Measurements from ENCODE around the gene FLT3. TPM values are rescaled to one million over a fixed set of nuclear protein-coding genes. Genes with fewer than 3 reads are reported as not detected.

FLT3 gene
- polyA plus RNA-seq, 1 donor, result 0.22 TPM

DNA sequence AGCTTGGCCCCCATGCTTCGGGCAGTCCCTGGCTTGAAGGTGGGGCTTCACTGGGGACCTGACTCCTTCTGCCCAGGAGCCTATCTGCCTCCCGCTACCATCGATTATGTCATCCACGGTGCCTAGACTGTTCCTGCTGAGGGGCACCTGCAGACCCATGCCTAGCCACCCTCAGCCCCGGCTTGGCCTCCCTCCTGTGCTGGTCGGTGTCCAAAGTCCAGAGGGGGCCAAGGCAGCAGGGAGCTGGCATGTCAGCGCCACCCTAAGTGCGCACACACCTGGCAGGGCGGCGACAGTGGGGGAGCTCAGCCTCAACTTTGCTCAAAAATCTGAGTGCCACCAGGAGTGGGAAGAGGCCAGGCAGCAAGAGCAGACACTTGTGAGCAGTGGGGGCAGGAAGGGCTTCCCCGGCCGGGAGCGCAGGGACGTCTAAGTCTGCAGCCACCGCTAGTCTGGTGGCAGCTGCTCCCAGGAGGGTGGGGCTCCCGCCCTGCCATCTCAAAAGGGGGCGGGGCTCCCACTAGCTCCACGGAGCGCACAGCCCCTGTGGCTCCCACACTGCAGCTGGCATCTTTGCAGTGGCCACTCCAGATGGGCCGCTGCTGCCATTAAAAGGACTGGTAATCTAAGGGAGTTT, 98.4 kb downstream of the FLT3 start:
- DNase-seq, result no peak

DNA sequence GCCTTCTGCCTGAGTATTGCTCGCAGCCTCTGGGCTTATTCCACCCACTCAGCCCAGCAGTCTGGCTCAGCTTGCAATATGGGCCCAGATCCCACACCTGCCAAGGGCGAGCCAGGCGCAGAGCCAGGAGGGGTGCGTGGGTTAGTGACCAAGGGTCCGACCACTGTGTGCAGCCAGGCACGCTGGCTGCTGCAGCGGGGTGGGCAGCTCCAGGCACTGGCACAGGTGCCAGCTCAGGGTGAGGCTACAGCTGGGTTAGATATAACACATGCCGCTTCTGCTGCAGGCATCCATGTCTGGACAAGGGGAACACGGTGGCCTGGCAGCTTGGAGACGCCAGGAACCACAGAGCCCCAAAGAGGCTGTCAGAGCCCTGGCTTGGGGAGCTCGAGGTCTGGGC, 99.3 kb downstream of the FLT3 start:
- DNase-seq, result no peak

GRCh38 chr13:28000567-28000966, 99.8 kb downstream of the FLT3 start:
- no peak for DNase-seq

DNA sequence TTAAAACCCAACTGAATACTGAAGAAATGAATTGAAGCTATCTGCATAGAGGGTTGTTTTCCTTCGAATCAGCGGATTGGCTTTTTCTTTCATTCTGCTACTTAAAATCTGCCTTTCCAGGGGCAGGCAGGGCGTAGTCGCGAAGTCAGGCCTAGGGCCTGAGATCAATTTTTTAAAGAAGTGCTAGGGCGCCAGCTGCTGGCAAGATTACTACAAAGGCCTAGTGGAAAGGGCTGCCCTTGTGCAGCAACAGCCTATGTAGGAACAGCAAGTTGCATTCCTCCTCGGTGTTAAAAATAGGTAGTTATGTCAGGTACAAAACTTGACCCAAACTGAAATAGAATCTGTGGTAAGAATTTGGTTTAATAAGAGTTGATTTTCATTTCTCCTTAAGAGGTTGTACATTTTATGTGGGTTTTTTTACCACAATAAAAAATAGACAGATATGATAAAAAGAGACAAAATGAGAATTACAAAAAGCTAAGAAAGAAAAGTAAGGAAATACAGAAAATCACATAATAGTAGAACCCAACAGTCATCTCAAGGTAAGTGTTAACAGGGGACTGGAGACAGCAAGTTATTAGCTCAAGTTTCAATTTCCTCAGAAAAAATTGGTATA, 102.4 kb downstream of the FLT3 start:
- no peak for DNase-seq

DNA sequence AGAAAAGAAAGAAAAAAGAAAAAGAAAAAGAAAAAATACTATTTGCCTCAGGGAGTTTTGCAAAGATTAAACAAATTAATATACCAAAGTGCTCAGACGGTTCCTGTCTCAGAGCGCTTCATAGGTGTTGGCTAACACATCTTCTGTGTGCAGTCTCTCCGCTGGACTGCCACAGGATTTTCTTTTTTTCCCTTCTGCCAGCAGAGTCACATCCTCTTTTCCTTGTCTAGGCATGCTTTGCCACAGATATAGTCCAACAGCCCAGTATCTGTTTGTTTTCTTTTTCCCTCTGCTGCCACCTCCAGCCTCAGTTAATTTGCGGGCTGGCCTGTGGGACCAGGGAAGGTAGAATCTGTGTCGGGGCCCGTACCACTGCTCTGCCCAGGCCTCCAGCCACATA, 108.5 kb downstream of the FLT3 start:
- DNase-seq, result no peak

GRCh38 chr13:27988520-27988919, 111.9 kb downstream of the FLT3 start, which contains the start of gene URAD:
Gene URAD, minus strand, starts transcription at chr13:27988693. Its CDS starts 56 bp downstream, at chr13:27988637.
- no peak for DNase-seq

- DNase-seq, result no peak
These were observed 114.8 kb downstream of the FLT3 start for GRCh38 chr13:27985600-27985999.

DNA sequence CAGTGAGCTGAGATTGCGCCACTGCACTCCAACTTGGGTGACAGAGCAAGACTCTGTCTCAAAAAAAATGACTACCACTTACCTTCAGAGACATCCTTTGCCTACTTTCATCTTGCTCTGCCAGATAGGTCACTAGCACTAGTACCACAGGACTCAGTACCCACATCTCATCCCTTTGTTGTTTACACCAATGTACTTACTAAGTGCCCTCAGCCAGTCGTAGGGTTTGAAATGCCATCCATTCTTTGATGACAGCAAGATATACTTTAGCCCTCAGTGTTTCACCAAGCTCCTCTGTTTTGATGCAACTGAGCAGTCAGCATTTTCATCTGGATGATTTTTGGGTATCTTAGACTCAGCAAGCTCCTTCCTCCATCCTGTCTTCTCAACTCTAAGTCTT, 118.0 kb downstream of the FLT3 start:
- DNase-seq, result no peak

DNA sequence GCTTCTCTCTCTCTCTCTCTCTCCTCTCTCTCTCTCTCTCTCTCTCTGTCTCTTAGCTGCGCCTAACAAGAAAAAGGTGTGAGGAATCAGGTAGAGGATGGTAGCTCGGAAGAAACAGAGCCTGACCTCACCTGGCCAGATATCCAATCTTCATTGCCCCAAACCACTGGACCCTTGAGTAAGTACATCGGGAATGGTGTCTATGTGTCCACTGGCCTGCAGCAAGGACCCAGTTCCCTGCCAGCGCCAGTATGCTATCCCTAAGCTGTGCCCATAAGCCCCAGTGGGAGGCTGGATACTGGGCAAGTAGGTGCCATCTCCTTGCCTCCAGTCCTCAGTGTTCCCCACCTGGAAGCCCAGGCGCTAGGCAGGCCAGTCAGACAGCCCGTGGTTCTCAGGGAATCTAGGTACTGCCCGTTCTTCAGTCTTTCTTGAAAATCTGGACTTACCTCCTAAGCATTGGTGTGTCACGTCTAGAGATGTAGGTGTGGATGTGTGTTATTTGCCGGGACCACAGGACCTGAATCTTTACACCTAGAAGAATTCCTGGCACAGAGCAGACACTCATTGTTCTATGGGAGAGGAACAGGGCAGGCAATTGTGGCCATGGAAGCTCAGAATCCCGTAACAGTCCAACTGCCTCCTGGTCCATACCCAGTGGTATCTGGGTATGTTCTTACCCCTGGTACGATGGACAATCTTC, 119.2 kb downstream of the FLT3 start:
- no peak for DNase-seq

DNA sequence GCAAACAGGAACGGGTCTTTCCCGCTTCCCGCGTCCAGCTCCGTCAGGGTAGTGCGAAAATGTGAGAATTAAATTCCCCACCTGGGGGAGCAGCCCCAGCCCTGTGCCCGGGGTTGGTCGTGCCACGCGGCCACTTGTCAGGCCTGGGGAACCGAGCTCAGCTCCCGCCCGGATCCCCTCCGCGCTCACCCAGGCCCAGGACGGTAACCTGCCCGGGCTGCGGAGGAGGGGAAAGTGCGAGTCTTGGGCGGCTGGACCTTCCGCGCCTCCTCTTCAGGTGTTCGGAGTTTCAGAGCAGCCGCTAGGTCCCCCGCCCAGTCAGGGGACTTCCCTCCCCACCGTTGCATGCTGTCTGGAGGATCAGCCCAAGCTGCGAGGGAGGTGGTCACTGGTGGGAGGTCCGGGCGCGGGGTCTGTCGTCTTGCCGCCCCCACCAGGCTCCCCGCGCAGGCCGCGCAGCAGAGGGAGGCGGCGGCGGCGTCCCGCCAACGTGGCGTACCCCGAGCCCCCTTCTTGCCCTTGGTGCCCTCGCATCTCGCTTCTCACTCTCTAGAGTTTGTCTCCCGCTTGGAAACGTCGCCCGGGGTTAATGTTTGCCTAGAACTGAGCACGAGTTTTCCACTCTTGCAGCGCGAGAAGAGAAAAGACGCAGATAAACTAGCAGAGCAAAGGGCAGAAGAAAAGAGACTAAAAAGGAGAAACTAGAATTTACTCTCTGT, 119.9 kb downstream of the FLT3 start:
- DNase-seq, result no peak

DNA sequence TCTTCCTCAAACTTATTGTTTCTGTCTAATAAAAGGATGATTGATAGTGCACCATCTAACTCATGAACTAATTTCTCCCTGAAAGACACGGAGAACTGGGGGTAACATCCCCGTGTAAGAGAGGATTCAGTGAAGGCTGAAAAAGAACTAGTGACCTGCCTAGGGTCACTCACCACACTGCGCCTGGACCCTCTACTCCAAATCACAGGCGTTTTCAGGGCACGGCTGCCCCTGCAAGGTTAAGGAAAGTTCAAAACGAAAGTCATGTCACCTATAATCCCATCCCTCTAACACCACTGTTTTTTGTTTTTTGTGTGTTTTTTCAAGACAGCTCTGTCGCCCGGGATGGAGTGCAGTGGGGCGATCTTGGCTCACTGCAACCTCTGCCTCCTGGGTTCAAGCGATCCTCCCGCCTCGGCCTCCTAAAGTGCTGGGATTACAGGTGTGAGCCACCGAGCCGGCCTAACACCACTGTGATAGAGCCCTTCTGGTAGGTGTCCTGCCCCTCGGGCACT, 120.6 kb downstream of the FLT3 start:
- DNase-seq, result no peak

DNA sequence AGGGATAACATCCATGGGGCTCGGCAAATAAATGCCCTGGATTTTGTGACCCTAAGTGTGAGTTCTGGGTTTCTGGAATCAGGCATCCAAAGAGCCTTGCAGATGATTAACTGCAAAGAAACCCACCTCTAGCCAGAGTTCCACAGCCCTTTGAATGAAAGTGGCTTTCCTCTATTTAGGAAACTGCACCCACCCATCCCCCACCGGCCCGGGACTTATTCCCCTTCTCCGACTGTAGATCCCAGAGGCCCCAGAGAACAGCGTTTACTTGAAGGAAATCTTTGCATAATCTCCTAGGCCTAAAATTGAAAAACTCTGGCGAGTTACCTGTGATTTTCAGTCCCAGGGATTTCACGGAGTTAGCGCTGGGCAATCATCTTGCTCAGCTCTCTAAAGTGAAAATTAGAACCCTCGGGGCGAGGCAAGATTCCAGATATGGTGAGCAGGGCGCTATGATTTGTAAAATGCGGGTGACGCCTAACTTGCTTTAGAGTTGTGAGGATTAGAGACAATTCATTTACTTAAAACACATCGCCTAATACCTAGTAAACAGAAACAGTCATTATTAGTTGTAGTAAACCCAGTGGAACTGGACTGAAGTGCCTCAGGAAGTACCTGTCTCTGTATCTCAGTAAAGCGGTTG, 121.3 kb downstream of the FLT3 start:
- DNase-seq, result no peak

DNA sequence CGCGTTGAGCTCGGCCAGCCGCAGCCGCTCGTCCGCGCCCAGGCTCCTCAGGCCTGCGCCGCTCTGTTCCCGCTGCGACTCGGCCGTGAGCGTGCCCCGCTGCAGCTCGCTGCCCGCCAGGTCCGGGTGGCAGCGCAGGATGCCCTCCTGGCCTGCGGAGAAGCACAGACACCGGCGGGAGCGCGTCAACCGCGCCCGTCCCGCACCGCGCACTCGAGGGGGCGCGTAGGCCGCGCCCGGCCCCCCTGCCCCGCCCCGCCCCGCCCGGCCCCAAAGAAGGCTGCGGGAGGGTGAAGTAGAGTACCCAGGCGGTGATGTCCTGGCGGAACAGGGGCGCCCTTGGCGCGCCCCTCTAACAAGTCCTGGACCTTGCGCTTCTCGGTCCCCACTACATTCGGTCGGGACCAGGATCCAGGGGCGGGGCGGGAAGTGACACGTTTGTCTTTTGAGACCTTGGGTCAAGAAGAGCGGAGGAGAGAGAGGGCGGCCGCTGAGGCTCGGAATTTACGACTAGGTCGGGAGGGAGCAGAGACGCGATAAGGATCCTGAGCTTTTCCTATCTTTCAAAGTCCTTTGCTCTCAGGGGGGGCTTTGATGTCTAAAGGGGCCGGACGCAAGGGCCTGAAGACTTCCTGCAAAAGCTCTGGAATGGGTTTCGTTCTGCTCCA, 121.9 kb downstream of the FLT3 start:
- no peak for DNase-seq

GRCh38 chr13:27977476-27978300, 122.7 kb downstream of the FLT3 start:
- DNase-seq, result no peak

DNA sequence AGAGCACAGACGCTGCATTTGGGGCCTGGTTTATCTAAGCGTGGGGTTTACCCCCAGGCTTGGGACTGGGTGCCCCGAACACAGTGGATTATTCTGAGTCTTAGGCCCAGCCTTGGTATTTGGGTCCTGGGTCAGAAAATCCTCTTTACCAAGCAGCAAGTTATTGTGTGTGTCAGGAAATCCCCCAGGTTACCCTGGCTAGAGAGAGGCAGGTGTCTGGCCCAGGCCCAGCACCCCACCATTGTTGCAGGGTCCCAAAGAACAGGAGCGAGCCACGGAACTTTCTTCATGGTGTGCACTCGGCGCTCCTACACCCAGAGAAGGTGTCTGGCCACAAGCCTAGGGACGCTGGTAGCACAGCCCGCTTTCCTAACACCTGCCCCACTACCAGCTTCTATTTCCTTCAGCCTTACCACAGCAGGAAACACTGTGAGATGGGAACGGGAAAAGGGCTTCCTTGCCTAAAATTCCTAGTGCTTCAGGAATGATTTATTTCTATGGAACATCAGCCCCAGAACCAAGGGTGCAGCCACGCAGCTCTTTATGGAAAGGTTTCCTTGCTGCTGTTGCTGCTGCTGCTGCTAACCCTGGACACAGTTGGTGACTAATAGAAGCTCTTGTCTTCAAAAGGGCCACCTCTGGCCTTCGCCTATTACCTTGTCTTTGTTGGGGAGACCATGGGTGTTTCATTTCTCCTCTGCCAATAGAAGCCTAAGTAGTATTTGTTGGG, 123.8 kb downstream of the FLT3 start:
- DNase-seq, result no peak

DNA sequence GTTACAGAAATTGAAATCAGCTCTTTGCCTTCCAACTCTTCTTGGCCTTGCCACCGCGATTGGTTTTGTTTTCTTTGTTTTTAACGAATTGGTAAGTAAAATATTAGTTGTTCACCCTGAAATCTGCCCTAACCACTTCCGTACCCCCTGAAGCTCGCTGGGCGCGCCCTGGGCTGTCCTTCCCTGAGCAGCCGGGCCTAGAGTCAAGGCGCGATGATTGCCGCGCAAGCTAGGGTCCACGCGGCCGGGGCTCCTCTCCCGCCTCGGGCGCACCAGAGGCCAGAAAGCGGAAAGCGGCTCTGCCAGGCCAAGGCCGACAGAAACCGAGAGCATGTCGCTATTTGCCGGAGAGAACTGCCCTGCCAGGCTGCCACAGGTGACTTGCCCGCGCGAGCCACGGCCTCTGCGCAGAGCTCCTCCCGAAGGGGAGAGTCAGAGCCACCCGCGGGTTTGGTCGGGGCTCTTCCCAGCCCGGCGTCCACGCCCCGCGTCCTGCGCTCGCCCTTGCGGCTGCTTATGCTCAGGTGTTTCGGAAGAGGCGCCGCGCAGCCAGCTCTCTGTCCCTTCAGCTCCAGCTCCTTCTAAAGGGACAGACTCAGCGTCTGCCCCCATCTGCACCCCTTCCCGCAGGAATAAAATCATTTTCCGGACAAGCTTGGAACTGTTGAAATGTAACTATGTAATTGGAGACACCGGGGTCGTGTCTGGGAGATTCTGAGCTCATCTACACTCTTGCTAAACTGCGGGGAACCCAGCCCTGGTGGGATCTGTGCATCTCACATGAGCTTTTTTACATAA, 124.6 kb downstream of the FLT3 start:
- no peak for DNase-seq

GRCh38 chr13:27973961-27974662, 126.3 kb downstream of the FLT3 start:
- DNase-seq, result no peak

DNA sequence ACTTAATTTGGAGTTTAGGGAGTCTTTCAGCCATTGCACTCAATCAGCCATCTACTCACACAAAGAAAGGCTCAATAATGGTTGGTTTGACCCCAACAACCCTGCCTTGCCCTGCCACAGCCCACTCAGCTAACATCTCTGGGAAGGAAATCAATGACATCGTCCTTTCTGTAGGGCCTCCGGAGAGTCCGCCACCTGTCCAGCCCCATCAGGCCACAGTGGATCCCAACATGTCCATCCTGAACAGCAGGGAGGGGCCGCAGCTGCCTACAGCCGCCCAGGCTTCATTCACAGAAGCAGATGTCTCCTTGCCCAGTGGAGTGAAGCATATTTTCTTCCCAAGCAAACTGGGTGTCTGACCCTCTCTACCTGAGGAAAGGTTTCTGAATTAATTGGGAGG, 127.1 kb downstream of the FLT3 start:
- DNase-seq, result no peak

GRCh38 chr13:27972478-27972820, 127.9 kb downstream of the FLT3 start:
- no peak for DNase-seq

Data from left kidney (tissue), 2 donors.